Esophagus muscularis mucosa (tissue), 4 donors: ENCODE measurements around the gene PDHX.

Experiments
- EP300 ChIP-seq: sonication (generic); formaldehyde crosslinking; IDR thresholded peaks from one replicate; pipeline ENCODE4 v1.6.1; 2017; ENCODE audit warnings: antibody characterized with exemption
- POLR2AphosphoS5 ChIP-seq, 2 donors: sonication (generic); formaldehyde crosslinking; IDR thresholded peaks; one replicate each; pipeline ENCODE4 v1.6.1; 2017; ENCODE audit warnings: antibody characterized with exemption in 2 of 2
- TF ChIP-seq, protein P1 (sequence below), 3 experiments: fragments of 200-600 bp in 2 of 3; fragments of 450-650 bp in 1 of 3; sonication (generic) in 2 of 3; IDR thresholded peaks; one replicate each; pipeline ENCODE4 v1.5.1; 2017 to 2019; ENCODE audit warnings: antibody characterized with exemption in 3 of 3, mild to moderate bottlenecking in 2 of 3, moderate library complexity in 1 of 3

DNA sequence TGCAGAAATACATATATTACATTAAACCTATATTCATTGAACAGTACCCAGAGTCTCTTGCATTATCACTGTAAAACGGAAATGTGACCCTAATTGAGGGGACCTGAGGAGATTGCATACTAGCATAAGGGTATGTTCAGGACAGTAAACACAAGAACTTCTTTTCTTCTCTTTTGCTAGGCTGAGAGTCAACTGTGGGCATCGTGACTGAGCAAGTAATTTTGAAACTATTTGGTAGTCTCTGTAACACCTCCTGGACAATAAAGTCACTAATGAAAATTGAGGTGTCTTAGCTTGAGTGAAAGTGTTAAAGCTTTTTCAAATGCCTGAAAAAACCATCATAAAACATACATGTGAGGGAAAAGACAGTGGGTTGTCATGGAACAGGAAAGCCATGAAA is 90.9 kb downstream of the PDHX start:
- TF ChIP-seq, protein P1, sequence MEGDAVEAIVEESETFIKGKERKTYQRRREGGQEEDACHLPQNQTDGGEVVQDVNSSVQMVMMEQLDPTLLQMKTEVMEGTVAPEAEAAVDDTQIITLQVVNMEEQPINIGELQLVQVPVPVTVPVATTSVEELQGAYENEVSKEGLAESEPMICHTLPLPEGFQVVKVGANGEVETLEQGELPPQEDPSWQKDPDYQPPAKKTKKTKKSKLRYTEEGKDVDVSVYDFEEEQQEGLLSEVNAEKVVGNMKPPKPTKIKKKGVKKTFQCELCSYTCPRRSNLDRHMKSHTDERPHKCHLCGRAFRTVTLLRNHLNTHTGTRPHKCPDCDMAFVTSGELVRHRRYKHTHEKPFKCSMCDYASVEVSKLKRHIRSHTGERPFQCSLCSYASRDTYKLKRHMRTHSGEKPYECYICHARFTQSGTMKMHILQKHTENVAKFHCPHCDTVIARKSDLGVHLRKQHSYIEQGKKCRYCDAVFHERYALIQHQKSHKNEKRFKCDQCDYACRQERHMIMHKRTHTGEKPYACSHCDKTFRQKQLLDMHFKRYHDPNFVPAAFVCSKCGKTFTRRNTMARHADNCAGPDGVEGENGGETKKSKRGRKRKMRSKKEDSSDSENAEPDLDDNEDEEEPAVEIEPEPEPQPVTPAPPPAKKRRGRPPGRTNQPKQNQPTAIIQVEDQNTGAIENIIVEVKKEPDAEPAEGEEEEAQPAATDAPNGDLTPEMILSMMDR (IDR thresholded peaks at IDR 0.05), result no peak
- TF ChIP-seq EP300 (no peak), POLR2AphosphoS5 (IDR thresholded peaks at IDR 0.05) (no peak)
